Stimulated activated CD8-positive, alpha-beta memory T cell treated with anti-CD3 and anti-CD28 coated beads, Interleukin-2, amount 100 ng/mL, for 48 hours (primary cell): ENCODE measurements around the gene BTBD19.
"Not testable (repeated sequence)": the region's sequence is repeated elsewhere in the genome, so short reads cannot be mapped to it uniquely, and the experiment has no call there.

Source experiments
- DNase-seq, 2 donors: peaks; one replicate each; pipeline ENCODE4 v3.0.0-alpha.2; 2020; ENCODE audit warnings: low read depth in 2 of 2

BTBD19 gene

GRCh38 chr1:44808938-44809917, 905 bp downstream of the BTBD19 start:
- DNase-seq: peak; percentile 72 to 84

GRCh38 chr1:44810101-44810761, 1.9 kb downstream of the BTBD19 start:
- DNase-seq: no peak

GRCh38 chr1:44810762-44811105, 2.4 kb downstream of the BTBD19 start:
- DNase-seq: not testable (repeated sequence)

GRCh38 chr1:44811234-44811633, 2.9 kb downstream of the BTBD19 start:
- DNase-seq: no peak

- DNase-seq: no peak
Observed at GRCh38 chr1:44812822-44813543, 4.7 kb downstream of the BTBD19 start.

- not testable (repeated sequence) for DNase-seq
Observed at GRCh38 chr1:44815926-44816325, 7.6 kb downstream of the BTBD19 start.

- DNase-seq: no peak
Observed at GRCh38 chr1:44817307-44817706, 9.0 kb downstream of the BTBD19 start.

- no peak for DNase-seq
Observed at GRCh38 chr1:44817771-44818495, 9.6 kb downstream of the BTBD19 start.

- DNase-seq: no peak
Observed at GRCh38 chr1:44819196-44819607, 10.9 kb downstream of the BTBD19 start.

GRCh38 chr1:44819608-44820327, 11.4 kb downstream of the BTBD19 start:
- DNase-seq: peak; percentile 69 to 75

- DNase-seq: no peak
Observed at GRCh38 chr1:44820328-44821239, 12.3 kb downstream of the BTBD19 start.

- no peak for DNase-seq
Observed at GRCh38 chr1:44821240-44821715, 13.0 kb downstream of the BTBD19 start.

- no peak for DNase-seq
Observed at GRCh38 chr1:44822131-44822701, 13.9 kb downstream of the BTBD19 start.

- no peak for DNase-seq
Observed at GRCh38 chr1:44822981-44823451, 14.7 kb downstream of the BTBD19 start.

- not testable (repeated sequence) for DNase-seq
Observed at GRCh38 chr1:44824392-44824791, 16.1 kb downstream of the BTBD19 start.

- DNase-seq: no peak
Observed at GRCh38 chr1:44826375-44827196, 18.3 kb downstream of the BTBD19 start.

GRCh38 chr1:44827197-44828002, 19.1 kb downstream of the BTBD19 start:
- DNase-seq: no peak
